ENCODE measurements around the gene TM4SF20.

- no peak for TF ChIP-seq ZNF274 (IDR thresholded peaks at IDR 0.05; ENCODE audit: low read depth, low read length)
- TF ChIP-seq YY1 (IDR thresholded peaks at IDR 0.05; ENCODE audit: insufficient read depth, insufficient read length), result no peak
- no peak for TF ChIP-seq SUZ12 (IDR thresholded peaks at IDR 0.05; ENCODE audit: extremely low read depth, insufficient read depth, insufficient read length)
Observed at GRCh38 chr2:227374158-227374557, 4.9 kb downstream of the TM4SF20 start.
